Astrocyte (in vitro differentiated cells and primary cell): ENCODE measurements around the gene NELFA.

ENCODE experiments used
- CTCF ChIP-seq: IDR thresholded peaks from 2 replicates; pipeline ENCODE4 v1.5.1; 2011; ENCODE audit warnings: low read depth, mild to moderate bottlenecking, inconsistent platforms, low read length, moderate library complexity; ENCODE audit not compliant: insufficient read depth
- EZH2 ChIP-seq: IDR thresholded peaks from 2 replicates; pipeline ENCODE4 v1.6.1; 2012; ENCODE audit warnings: mild to moderate bottlenecking, low read length, inconsistent platforms; ENCODE audit not compliant: insufficient read depth

- TF ChIP-seq EZH2 = no peak
- no peak for TF ChIP-seq CTCF
These were observed 49.7 kb downstream of the NELFA start for GRCh38 chr4:1959104-1959384.
